ENCODE data around the gene SERP1.

The SERP1 gene

GRCh38 chr3:150538324-150539208, 7.7 kb downstream of the SERP1 start:
- no peak overlapping the region for H3K4me3 ChIP-seq (ENCODE audit: low read depth, low read length)
- TF ChIP-seq, protein P1, sequence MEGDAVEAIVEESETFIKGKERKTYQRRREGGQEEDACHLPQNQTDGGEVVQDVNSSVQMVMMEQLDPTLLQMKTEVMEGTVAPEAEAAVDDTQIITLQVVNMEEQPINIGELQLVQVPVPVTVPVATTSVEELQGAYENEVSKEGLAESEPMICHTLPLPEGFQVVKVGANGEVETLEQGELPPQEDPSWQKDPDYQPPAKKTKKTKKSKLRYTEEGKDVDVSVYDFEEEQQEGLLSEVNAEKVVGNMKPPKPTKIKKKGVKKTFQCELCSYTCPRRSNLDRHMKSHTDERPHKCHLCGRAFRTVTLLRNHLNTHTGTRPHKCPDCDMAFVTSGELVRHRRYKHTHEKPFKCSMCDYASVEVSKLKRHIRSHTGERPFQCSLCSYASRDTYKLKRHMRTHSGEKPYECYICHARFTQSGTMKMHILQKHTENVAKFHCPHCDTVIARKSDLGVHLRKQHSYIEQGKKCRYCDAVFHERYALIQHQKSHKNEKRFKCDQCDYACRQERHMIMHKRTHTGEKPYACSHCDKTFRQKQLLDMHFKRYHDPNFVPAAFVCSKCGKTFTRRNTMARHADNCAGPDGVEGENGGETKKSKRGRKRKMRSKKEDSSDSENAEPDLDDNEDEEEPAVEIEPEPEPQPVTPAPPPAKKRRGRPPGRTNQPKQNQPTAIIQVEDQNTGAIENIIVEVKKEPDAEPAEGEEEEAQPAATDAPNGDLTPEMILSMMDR (IDR thresholded peaks at IDR 0.05; ENCODE audit: low read depth, low read length, missing control alignments): no peak
- in situ Hi-C loops (cut with HindIII; ENCODE audit: low pct_ligation_motif_present, low sequenced_read_pairs): no loop called here

DNA sequence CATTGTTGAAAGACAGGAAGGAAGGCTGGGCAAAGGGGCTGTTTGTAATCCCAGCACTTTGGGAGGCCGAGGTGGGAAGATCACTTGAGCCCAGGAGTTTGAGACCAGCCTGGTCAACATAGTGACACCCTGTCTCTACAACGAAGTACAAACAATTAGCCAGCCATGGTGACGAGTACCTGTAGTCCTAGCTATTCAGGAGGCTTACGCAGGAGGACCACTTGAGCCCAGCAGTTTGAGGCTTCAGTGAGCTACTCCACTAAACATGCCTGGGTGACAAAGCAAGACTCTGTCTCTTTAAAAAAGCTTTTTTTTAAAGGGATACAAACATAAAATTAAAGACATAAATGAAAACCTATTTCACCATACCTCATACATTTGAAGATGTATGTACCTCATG, 11.1 kb downstream of the SERP1 start:
- DNase-seq: no peak
- in situ Hi-C loops (cut with HindIII; ENCODE audit: low pct_ligation_motif_present, low sequenced_read_pairs): no loop called here
- Histone ChIP-seq H3K27ac (no peak overlapping the region), H3K27me3 (replicated peaks) (no peaks in the 10 kb centered on the region), H3K4me3 (ENCODE audit: low read depth, low read length) (no peak overlapping the region), H3K36me3 (replicated peaks) (no peaks in the 10 kb centered on the region)
- TF ChIP-seq, protein P1 (IDR thresholded peaks at IDR 0.05; ENCODE audit: low read depth, low read length, missing control alignments): no peak

More at GRCh38 chr3:150538324-150539208, 7.7 kb downstream of the SERP1 start:
- Histone ChIP-seq H3K27me3 (replicated peaks) (no peaks in the 10 kb centered on the region), H3K36me3 (replicated peaks) (peaks cover 12% of the 10 kb centered on the region), H3K27ac (no peak overlapping the region)
- no peak for DNase-seq

DNA sequence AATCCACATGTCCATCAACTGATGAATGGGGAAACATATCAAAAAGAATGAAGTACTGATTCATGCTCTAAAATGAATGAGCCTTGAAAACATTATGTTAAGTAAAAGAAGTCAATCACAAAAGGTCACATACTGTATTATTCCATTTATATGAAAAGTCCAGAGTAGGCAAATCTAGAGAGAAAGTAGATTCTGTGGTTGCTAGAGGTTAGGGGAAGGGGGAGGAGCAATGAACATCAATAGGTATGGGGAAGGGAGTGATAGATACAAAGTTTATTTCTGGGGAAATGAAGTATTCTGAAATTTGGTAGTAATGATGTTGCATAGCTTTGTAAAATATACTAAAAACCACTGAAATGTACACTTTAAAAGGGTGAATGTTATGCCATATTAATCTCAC, 14.5 kb downstream of the SERP1 start:
- no peak for DNase-seq
- TF ChIP-seq, protein P1 (IDR thresholded peaks at IDR 0.05; ENCODE audit: low read depth, low read length, missing control alignments): no peak
- no peaks in the 10 kb centered on the region for H3K36me3 ChIP-seq (replicated peaks)
- H3K4me3 ChIP-seq (ENCODE audit: low read depth, low read length): no peak overlapping the region
- in situ Hi-C loops (cut with HindIII; ENCODE audit: low pct_ligation_motif_present, low sequenced_read_pairs): no loop called here
- no peaks in the 10 kb centered on the region for H3K27me3 ChIP-seq (replicated peaks)
- no peak overlapping the region for H3K27ac ChIP-seq

DNA sequence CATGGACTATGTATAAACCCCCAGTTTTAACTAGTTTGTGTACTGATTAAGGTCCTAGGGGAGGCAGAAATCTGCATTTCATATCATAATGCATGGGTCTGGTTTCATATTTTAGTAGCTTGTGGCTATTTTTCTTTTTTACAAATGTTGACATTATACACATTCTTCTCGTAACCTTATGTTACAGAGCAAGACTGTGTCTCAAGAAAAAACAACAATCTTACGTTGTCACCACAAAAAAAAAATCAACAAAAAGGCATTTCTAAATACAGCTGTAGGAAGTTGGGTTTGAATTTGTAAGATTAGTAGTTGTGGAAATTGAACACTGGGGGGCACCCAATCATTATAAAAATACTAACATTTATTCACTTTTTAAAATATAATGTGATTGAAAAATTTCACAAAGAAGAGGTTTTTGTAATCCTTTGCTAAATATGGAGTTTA, 17.9 kb downstream of the SERP1 start:
- TF ChIP-seq, protein P1 (IDR thresholded peaks at IDR 0.05; ENCODE audit: low read depth, low read length, missing control alignments): peak; percentile 21
- DNase-seq: no peak
- no peak overlapping the region for H3K27ac ChIP-seq
- H3K4me3 ChIP-seq (ENCODE audit: low read depth, low read length): no peak overlapping the region
- in situ Hi-C loops (cut with HindIII; ENCODE audit: low pct_ligation_motif_present, low sequenced_read_pairs): no loop called here
- no peaks in the 10 kb centered on the region for H3K27me3 ChIP-seq (replicated peaks)
- H3K36me3 ChIP-seq (replicated peaks): no peaks in the 10 kb centered on the region

DNA sequence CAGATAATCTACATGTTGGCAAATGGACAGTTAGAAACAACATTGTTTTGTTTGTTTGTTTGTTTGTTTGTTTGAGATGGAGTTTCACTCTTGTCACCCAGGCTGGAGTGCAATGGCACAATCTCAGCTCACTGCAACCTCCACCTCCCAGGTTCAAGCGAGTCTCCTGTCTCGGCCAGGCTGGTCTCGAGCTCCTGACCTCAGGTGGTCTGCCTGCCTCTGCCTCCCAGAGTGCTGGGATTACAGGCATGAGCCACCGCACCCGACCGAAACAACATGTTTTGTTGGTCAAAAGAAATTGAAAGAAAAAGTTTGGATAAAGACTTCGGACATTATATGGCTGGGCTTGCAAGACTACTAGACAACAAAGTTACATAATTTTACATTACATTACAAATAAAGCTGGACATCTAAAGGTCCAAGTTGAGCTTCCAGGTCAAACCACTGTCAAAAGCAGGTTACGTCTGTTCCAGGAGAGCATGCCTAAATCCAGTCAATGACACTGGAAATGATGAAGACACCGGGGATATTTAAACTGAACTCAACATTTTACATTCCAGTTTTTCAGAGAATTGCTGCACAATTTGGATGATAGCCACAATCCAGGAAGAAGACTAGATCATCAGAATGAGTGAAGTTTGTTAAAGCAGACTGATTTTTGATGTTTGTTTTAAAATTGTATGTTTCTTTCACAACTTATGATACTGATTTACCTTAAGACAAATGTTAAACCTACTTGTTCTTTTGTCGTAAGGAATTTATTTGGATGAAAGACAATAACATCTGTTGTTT, 18.6 kb downstream of the SERP1 start:
- no peaks in the 10 kb centered on the region for H3K36me3 ChIP-seq (replicated peaks)
- TF ChIP-seq, protein P1 (IDR thresholded peaks at IDR 0.05; ENCODE audit: low read depth, low read length, missing control alignments): no peak
- in situ Hi-C loops (cut with HindIII; ENCODE audit: low pct_ligation_motif_present, low sequenced_read_pairs): no loop called here
- no peak for DNase-seq
- no peak overlapping the region for H3K4me3 ChIP-seq (ENCODE audit: low read depth, low read length)
- H3K27ac ChIP-seq: no peak overlapping the region
- no peaks in the 10 kb centered on the region for H3K27me3 ChIP-seq (replicated peaks)
